Ovary (tissue), 3 donors: ENCODE measurements around the gene DOCK4.

Experiments used
- EP300 ChIP-seq: sonication (generic); formaldehyde crosslinking; IDR thresholded peaks from one replicate; pipeline ENCODE4 v1.6.1; 2017; ENCODE audit warnings: antibody characterized with exemption
- TF ChIP-seq, protein P1 (sequence below), 3 donors: fragments of 450-650 bp in 2 of 3; fragments of 200-600 bp in 1 of 3; IDR thresholded peaks; one replicate each; pipeline versions ENCODE4 v1.5.1 to v1.8.0; 2016 to 2022; ENCODE audit warnings: antibody characterized with exemption in 3 of 3, mild to moderate bottlenecking in 1 of 3
- donor health status: DM: no; HTN: no; CAD: no.

DNA sequence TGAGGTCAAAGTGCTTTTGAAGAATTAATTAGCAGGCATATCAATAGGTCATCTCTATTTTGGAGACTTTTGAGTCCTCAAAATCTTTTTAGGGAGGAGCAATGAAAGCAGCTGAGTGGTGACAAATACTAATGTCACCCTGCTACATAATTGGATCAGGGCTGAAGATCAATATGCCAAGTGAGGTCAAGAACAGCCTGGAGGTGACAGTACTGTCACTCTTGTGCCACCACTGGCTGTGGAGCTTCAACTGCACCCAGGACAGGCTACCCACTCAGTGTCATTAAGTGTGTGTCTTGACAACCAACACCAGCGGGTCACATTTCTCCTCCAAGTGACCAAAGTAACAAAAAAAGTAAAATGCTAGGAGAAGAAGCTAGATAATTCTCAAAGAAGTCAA lies 167.8 kb downstream of the DOCK4 start:
- TF ChIP-seq, protein P1, sequence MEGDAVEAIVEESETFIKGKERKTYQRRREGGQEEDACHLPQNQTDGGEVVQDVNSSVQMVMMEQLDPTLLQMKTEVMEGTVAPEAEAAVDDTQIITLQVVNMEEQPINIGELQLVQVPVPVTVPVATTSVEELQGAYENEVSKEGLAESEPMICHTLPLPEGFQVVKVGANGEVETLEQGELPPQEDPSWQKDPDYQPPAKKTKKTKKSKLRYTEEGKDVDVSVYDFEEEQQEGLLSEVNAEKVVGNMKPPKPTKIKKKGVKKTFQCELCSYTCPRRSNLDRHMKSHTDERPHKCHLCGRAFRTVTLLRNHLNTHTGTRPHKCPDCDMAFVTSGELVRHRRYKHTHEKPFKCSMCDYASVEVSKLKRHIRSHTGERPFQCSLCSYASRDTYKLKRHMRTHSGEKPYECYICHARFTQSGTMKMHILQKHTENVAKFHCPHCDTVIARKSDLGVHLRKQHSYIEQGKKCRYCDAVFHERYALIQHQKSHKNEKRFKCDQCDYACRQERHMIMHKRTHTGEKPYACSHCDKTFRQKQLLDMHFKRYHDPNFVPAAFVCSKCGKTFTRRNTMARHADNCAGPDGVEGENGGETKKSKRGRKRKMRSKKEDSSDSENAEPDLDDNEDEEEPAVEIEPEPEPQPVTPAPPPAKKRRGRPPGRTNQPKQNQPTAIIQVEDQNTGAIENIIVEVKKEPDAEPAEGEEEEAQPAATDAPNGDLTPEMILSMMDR (IDR thresholded peaks at IDR 0.05) = no peak
- TF ChIP-seq EP300 = no peak
